Sigmoid colon (tissue), 7 donors: Measurements from ENCODE around the gene LARGE2. TPM values are rescaled to one million over a fixed set of nuclear protein-coding genes. Genes with fewer than 3 reads are reported as not detected.

ENCODE experiments used
- DNase-seq: peaks from one replicate; pipeline ENCODE4 v3.0.0-alpha.2; 2019
- H3K27ac ChIP-seq, 4 donors: fragments of 200-600 bp; sonication (generic); one replicate each; pipeline ENCODE4 v1.5.1; 2016 to 2019; ENCODE audit warnings: mild to moderate bottlenecking in 1 of 4
- H3K27me3 ChIP-seq, 3 donors: fragments of 200-600 bp; sonication (generic); one replicate each; pipeline ENCODE4 v1.5.1; 2019; ENCODE audit warnings: mild to moderate bottlenecking in 1 of 3
- H3K36me3 ChIP-seq, 4 donors: fragments of 200-600 bp; sonication (generic); one replicate each; pipeline ENCODE4 v1.5.1; 2016 to 2019
- H3K4me1 ChIP-seq, 4 donors: fragments of 200-600 bp; sonication (generic); one replicate each; pipeline ENCODE4 v1.5.1; 2017 to 2019
- H3K4me3 ChIP-seq, 4 donors: fragments of 200-600 bp; sonication (generic); one replicate each; pipeline ENCODE4 v1.5.1; 2017 to 2019; ENCODE audit warnings: mild to moderate bottlenecking in 2 of 4, moderate library complexity in 1 of 4
- H3K9me3 ChIP-seq, 4 donors: fragments of 200-600 bp in 3 of 4; sonication (generic) in 3 of 4; one replicate each; pipeline versions ENCODE4 v1.5.1 to v1.6.1; 2013 to 2019
- CTCF ChIP-seq, 4 experiments: fragments of 450-650 bp in 3 of 4; fragments of 200-600 bp in 1 of 4; IDR thresholded peaks; one replicate each; pipeline ENCODE4 v1.5.1; 2016 to 2019; ENCODE audit warnings: antibody characterized with exemption in 4 of 4, mild to moderate bottlenecking in 3 of 4, moderate library complexity in 2 of 4
- EP300 ChIP-seq, 4 donors: sonication (generic); formaldehyde crosslinking; IDR thresholded peaks; one replicate each; pipeline ENCODE4 v1.6.1; 2017; ENCODE audit warnings: antibody characterized with exemption in 4 of 4
- POLR2A ChIP-seq, 2 donors: fragments of 450-650 bp; IDR thresholded peaks; one replicate each; pipeline ENCODE4 v1.6.1; 2016; ENCODE audit warnings: antibody characterized with exemption in 2 of 2, mild to moderate bottlenecking in 2 of 2, moderate library complexity in 2 of 2
- POLR2AphosphoS5 ChIP-seq, 4 donors: sonication (generic); formaldehyde crosslinking; IDR thresholded peaks; one replicate each; pipeline ENCODE4 v1.6.1; 2017; ENCODE audit warnings: antibody characterized with exemption in 4 of 4
- WGBS, 2 donors: extraction: QIAGEN DNeasy Blood & Tissue Kit; methylation state at CpG; one replicate each; pipeline ENCODE4 v1.1.7; 2013; 5-methylcytosine and 5-hydroxymethylcytosine counted together
- intact Hi-C: fragments of 100-400 bp; cut with DNase I; formaldehyde crosslinking; loops from one replicate; pipeline ENCODE4 v1.15.1; 2023
- polyA plus RNA-seq, 3 donors: library from polyadenylated mRNA; stranded (reverse); fragments of 200-250 nt; gene quantifications; one replicate each; pipeline ENCODE4 v1.2.3, GENCODE V29; 2013
- total RNA-seq, 4 donors: library from RNA; depleted of rRNA; stranded (reverse); fragments of >200 nt; gene quantifications; one replicate each; pipeline ENCODE4 v1.1.0, GENCODE V29; 2016
- donor health status: healthy with polysubstance abuse.
- donor health status: Bipolar disorder and iron deficiency.
- donor health status: healthy.

Gene LARGE2
- total and polyA plus RNA-seq, 7 donors = 0.46 to 13.6 TPM; not detected in 5

GRCh38 chr11:45906965-45907611 lies 15.4 kb upstream of the LARGE2 start, which contains the start of gene FREY1:
FREY1 (minus strand) TSS chr11:45907271; CDS start chr11:45907245, 26 bp downstream.
- Histone ChIP-seq H3K27ac (no peak within 1 kb of the TSS), H3K9me3 (no peaks in the 10 kb centered on the region), H3K27me3 (no peaks in the 10 kb centered on the region), H3K36me3 (peaks cover 0 to 53% (median 19%) of the 10 kb centered on the region in 4 donors), H3K4me3 (no peak within 1 kb of the TSS), H3K4me1 (no peaks in the 10 kb centered on the region)
- intact Hi-C loops = no loop called here
- TF ChIP-seq CTCF (IDR thresholded peaks at IDR 0.05) (no peak), POLR2A (IDR thresholded peaks at IDR 0.05) (no peak)
- 39 to 81% methylated on average over 18 of the region's 18 CpGs for WGBS, 2 donors
- no peak for DNase-seq

- intact Hi-C loops = no loop called here
- Histone ChIP-seq H3K27me3 (no peaks in the 10 kb centered on the region), H3K9me3 (no peaks in the 10 kb centered on the region), H3K4me3 (no peak overlapping the region), H3K27ac (no peak overlapping the region), H3K36me3 (peaks cover under 1 to 60% (median 19%) of the 10 kb centered on the region in 4 donors), H3K4me1 (no peaks in the 10 kb centered on the region)
- TF ChIP-seq CTCF (IDR thresholded peaks at IDR 0.05) (no peak), EP300 (IDR thresholded peaks at IDR 0.05) (no peak), POLR2AphosphoS5 (IDR thresholded peaks at IDR 0.05) (peak in 1 of 4 donors; percentile 3), POLR2A (IDR thresholded peaks at IDR 0.05) (no peak)
- WGBS, 2 donors = 80 to 84% methylated on average over 8 of the region's 8 CpGs
- DNase-seq = peak; percentile 78
Measured at GRCh38 chr11:45907911-45908370, 14.5 kb upstream of the LARGE2 start.

GRCh38 chr11:45909594-45910475 lies 12.6 kb upstream of the LARGE2 start:
- H3K27ac ChIP-seq = no peak overlapping the region
- WGBS, 2 donors = 88 to 93% methylated on average over 32 of the region's 32 CpGs
- no peaks in the 10 kb centered on the region for H3K9me3 ChIP-seq
- H3K27me3 ChIP-seq = no peaks in the 10 kb centered on the region
- no peak overlapping the region for H3K4me3 ChIP-seq
- no peaks in the 10 kb centered on the region for H3K4me1 ChIP-seq
- peaks cover 15 to 62% (median 36%) of the 10 kb centered on the region in 4 donors for H3K36me3 ChIP-seq
- TF ChIP-seq POLR2AphosphoS5 (IDR thresholded peaks at IDR 0.05) (no peak), CTCF (IDR thresholded peaks at IDR 0.05) (no peak), POLR2A (IDR thresholded peaks at IDR 0.05) (no peak), EP300 (IDR thresholded peaks at IDR 0.05) (no peak)
- intact Hi-C loops = no loop called here
- no peak for DNase-seq

- no peak for DNase-seq
- H3K27ac ChIP-seq = no peak overlapping the region
- peaks cover 15 to 66% (median 40%) of the 10 kb centered on the region in 4 donors for H3K36me3 ChIP-seq
- no peak overlapping the region for H3K4me3 ChIP-seq
- 89 to 92% methylated on average over 9 of the region's 9 CpGs for WGBS, 2 donors
- H3K4me1 ChIP-seq = no peaks in the 10 kb centered on the region
- no peaks in the 10 kb centered on the region for H3K27me3 ChIP-seq
- TF ChIP-seq POLR2A (IDR thresholded peaks at IDR 0.05) (no peak), EP300 (IDR thresholded peaks at IDR 0.05) (no peak), POLR2AphosphoS5 (IDR thresholded peaks at IDR 0.05) (no peak), CTCF (IDR thresholded peaks at IDR 0.05) (no peak)
- intact Hi-C loops = no loop called here
- H3K9me3 ChIP-seq = no peaks in the 10 kb centered on the region
Measured at GRCh38 chr11:45910623-45911022, 11.8 kb upstream of the LARGE2 start.
